BLaER1 (cell line): ENCODE measurements around the gene INHBE.

Experiments
- H3K27ac ChIP-seq: shearing (Covaris generic); formaldehyde crosslinking; 2 replicates; pipeline ENCODE4 v1.8.1; 2022
- H3K27me3 ChIP-seq: shearing (Covaris generic); formaldehyde crosslinking; 2 replicates; pipeline ENCODE4 v1.8.1; 2022
- H3K36me3 ChIP-seq: shearing (Covaris generic); formaldehyde crosslinking; 2 replicates; pipeline ENCODE4 v1.8.1; 2022
- H3K4me1 ChIP-seq: shearing (Covaris generic); formaldehyde crosslinking; 2 replicates; pipeline ENCODE4 v1.8.1; 2022
- H3K4me2 ChIP-seq: shearing (Covaris generic); formaldehyde crosslinking; 2 replicates; pipeline ENCODE4 v1.8.1; 2022
- H3K4me3 ChIP-seq: shearing (Covaris generic); formaldehyde crosslinking; 2 replicates; pipeline ENCODE4 v1.8.1; 2022
- H3K9ac ChIP-seq: shearing (Covaris generic); formaldehyde crosslinking; 2 replicates; pipeline ENCODE4 v1.8.1; 2022
- H3K9me3 ChIP-seq: shearing (Covaris generic); formaldehyde crosslinking; 2 replicates; pipeline ENCODE4 v1.8.1; 2022
- H4K20me1 ChIP-seq: shearing (Covaris generic); formaldehyde crosslinking; 2 replicates; pipeline ENCODE4 v1.8.1; 2022
- Cebpa-rat ChIP-seq: shearing (Covaris generic); IDR thresholded peaks from 2 replicates; pipeline ENCODE4 v1.8.1; 2022

The INHBE gene

DNA sequence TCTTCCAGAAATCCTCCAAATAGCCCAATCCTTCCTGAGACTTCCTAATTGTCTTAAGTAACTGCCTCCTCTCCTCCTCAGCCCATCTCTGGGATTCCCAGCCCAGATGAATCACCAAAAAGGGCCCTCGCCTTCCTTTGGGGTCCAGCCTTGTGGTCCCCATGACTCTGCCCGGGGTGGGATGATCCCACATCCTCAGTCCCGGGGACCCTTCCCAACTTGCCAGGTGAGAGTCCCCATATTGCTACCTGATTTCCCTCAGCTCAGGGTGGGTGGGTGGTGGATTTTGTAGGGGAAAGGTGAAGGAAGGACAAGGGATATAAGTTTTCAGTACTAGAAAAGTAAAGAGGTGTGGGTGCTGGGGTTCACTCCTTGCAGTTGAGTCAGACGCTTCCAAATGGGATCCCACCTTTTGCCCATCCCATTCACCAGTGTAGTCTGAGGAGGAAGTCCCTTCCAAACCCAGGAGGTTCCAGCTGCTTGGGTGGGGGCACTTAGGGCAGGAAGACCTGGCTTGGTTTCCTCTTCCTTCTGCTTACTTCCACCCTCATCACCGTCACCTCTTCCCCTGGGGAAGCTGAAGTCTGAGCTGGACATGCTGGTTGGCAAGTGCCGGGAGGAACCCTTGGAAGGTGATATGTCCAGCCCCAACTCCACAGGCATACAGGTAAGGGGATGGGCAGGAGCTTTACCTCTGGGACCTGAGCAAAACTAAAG, 10.1 kb downstream of the INHBE start:
- TF ChIP-seq Cebpa-rat, result no peak
- Histone ChIP-seq H3K4me2 (no peak overlapping the region), H3K4me1 (peaks cover 28% of the 10 kb centered on the region), H3K9me3 (no peaks in the 10 kb centered on the region), H3K4me3 (no peak overlapping the region), H4K20me1 (peaks cover 7% of the 10 kb centered on the region), H3K36me3 (peaks cover 12% of the 10 kb centered on the region; the same call in 1 of the 2 replicates), H3K9ac (no peak overlapping the region), H3K27me3 (peaks cover 18% of the 10 kb centered on the region), H3K27ac (no peak overlapping the region)

DNA sequence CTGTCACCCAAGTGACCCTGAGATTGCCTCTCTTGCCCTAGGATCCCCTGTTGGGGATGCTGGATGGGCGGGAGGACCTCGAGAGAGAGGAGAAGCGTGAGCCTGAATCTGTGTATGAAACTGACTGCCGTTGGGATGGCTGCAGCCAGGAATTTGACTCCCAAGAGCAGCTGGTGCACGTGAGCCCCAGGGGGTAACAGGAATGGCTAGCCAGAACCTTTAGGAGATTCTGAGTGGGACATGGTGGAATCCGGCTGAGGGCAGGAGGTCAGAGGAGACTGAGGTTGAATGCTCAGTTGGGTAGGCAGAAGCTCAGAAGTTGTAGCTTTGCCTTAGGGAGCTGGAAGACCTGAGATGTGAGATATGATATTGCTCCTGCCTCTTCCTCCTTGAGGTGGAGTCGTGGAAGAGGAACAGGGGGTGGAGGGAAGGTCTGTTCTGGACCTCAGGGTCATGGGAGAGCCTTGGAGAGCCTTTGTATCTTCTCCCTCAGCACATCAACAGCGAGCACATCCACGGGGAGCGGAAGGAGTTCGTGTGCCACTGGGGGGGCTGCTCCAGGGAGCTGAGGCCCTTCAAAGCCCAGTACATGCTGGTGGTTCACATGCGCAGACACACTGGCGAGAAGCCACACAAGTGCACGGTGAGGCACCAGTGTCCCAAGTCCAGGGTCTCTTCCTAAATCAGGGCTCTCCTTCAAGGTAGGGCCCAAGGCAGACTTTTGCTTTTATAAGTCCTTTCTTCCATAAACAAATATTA, 10.8 kb downstream of the INHBE start:
- H4K20me1 ChIP-seq, result peaks cover 4% of the 10 kb centered on the region
- no peak for TF ChIP-seq Cebpa-rat
- peaks cover 19% of the 10 kb centered on the region; the same call in 1 of the 2 replicates for H3K36me3 ChIP-seq
- no peak overlapping the region for H3K4me3 ChIP-seq
- H3K9ac ChIP-seq, result no peak overlapping the region
- H3K4me2 ChIP-seq, result no peak overlapping the region
- H3K4me1 ChIP-seq, result peaks cover 20% of the 10 kb centered on the region
- H3K9me3 ChIP-seq, result no peaks in the 10 kb centered on the region
- H3K27me3 ChIP-seq, result peaks cover 11% of the 10 kb centered on the region
- no peak overlapping the region for H3K27ac ChIP-seq

DNA sequence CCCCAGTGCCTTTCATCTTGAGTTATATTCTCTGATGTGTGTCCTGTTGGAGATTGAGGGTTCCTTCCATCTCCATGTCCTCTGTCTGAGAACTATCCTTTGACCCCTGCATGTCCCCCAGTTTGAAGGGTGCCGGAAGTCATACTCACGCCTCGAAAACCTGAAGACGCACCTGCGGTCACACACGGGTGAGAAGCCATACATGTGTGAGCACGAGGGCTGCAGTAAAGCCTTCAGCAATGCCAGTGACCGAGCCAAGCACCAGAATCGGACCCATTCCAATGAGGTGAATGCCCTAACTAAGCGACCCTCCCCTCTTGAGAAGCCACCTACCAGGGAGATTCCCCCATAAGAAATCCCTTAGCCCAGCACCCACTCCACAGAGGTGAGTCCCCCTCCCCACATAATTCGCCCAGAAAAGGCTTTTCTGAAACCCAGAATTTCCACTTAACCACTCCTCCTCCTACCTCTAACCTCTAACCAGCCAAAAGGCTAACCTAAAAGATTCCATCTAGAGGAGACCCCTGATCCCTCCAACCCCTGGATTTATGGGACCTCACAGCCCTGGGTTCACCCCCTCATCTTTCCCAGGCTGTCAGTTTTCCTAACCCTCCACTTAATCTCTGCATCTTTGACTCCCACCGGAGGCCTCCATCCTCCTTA, 12.2 kb downstream of the INHBE start:
- no peak for TF ChIP-seq Cebpa-rat
- Histone ChIP-seq H3K9ac (no peak overlapping the region), H3K36me3 (peaks cover 33% of the 10 kb centered on the region; the same call in 1 of the 2 replicates), H4K20me1 (no peaks in the 10 kb centered on the region), H3K4me1 (peaks cover 15% of the 10 kb centered on the region), H3K27me3 (no peaks in the 10 kb centered on the region), H3K4me2 (no peak overlapping the region), H3K9me3 (no peaks in the 10 kb centered on the region), H3K4me3 (no peak overlapping the region), H3K27ac (no peak overlapping the region)

DNA sequence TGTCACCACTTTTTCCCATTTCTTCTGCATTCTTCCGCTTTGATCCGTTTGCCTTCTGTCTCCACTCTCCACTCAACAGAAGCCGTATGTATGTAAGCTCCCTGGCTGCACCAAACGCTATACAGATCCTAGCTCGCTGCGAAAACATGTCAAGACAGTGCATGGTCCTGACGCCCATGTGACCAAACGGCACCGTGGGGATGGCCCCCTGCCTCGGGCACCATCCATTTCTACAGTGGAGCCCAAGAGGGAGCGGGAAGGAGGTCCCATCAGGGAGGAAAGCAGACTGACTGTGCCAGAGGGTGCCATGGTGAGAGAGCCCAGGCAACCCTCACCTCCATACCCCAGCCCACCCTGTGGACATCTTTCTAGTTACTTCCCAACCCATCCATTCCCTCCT, 12.8 kb downstream of the INHBE start:
- no peaks in the 10 kb centered on the region for H3K9me3 ChIP-seq
- no peak for TF ChIP-seq Cebpa-rat
- peaks cover 12% of the 10 kb centered on the region for H3K4me1 ChIP-seq
- no peak overlapping the region for H3K4me2 ChIP-seq
- H4K20me1 ChIP-seq, result no peaks in the 10 kb centered on the region
- peaks cover 39% of the 10 kb centered on the region; the same call in 1 of the 2 replicates for H3K36me3 ChIP-seq
- H3K9ac ChIP-seq, result no peak overlapping the region
- H3K27ac ChIP-seq, result no peak overlapping the region
- no peaks in the 10 kb centered on the region for H3K27me3 ChIP-seq
- no peak overlapping the region for H3K4me3 ChIP-seq

DNA sequence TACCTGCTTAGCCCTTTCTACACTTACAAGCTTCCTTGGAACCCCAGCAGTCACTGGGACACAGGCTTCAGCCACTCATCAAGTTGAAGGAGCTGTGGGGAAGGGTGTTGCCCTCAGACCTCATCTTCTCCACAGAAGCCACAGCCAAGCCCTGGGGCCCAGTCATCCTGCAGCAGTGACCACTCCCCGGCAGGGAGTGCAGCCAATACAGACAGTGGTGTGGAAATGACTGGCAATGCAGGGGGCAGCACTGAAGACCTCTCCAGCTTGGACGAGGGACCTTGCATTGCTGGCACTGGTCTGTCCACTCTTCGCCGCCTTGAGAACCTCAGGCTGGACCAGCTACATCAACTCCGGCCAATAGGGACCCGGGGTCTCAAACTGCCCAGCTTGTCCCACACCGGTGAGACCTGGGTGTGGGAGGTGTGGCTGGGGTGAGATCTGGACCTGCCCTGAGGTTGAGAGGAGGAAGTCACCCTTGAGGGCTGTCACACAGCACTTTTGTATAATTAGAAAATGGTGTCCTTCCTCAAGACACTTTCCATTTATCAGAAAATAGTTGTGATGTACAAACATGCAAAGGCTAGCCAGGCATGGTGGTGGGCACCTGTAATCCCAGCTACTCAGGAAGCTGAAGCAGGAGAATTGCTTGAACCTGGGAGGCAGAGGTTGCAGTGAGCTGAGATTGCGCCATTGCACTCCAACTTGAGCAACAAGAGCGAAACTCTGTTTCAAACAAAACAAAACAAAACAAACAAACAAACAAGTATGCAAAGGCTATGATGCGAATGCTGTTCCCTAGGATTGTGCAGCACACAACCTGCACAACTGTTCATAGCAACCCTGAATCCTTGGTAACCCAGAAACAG, 14.4 kb downstream of the INHBE start:
- Histone ChIP-seq H3K4me3 (no peak overlapping the region), H3K9me3 (no peaks in the 10 kb centered on the region), H3K27ac (no peak overlapping the region), H4K20me1 (no peaks in the 10 kb centered on the region), H3K36me3 (peaks cover 54% of the 10 kb centered on the region), H3K27me3 (no peaks in the 10 kb centered on the region), H3K4me1 (peaks cover 6% of the 10 kb centered on the region; the same call in 1 of the 2 replicates), H3K9ac (no peak overlapping the region), H3K4me2 (no peak overlapping the region)
- no peak for TF ChIP-seq Cebpa-rat

DNA sequence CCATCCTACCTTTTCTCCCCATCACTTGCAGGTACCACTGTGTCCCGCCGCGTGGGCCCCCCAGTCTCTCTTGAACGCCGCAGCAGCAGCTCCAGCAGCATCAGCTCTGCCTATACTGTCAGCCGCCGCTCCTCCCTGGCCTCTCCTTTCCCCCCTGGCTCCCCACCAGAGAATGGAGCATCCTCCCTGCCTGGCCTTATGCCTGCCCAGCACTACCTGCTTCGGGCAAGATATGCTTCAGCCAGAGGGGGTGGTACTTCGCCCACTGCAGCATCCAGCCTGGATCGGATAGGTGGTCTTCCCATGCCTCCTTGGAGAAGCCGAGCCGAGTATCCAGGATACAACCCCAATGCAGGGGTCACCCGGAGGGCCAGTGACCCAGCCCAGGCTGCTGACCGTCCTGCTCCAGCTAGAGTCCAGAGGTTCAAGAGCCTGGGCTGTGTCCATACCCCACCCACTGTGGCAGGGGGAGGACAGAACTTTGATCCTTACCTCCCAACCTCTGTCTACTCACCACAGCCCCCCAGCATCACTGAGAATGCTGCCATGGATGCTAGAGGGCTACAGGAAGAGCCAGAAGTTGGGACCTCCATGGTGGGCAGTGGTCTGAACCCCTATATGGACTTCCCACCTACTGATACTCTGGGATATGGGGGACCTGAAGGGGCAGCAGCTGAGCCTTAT, 15.3 kb downstream of the INHBE start:
- Histone ChIP-seq H3K4me1 (peaks cover 11% of the 10 kb centered on the region; the same call in 1 of the 2 replicates), H3K36me3 (peaks cover 63% of the 10 kb centered on the region), H3K27me3 (no peaks in the 10 kb centered on the region), H3K9ac (no peak overlapping the region), H3K4me3 (no peak overlapping the region), H3K4me2 (no peak overlapping the region), H3K9me3 (no peaks in the 10 kb centered on the region), H3K27ac (no peak overlapping the region), H4K20me1 (no peaks in the 10 kb centered on the region)
- TF ChIP-seq Cebpa-rat, result no peak

DNA sequence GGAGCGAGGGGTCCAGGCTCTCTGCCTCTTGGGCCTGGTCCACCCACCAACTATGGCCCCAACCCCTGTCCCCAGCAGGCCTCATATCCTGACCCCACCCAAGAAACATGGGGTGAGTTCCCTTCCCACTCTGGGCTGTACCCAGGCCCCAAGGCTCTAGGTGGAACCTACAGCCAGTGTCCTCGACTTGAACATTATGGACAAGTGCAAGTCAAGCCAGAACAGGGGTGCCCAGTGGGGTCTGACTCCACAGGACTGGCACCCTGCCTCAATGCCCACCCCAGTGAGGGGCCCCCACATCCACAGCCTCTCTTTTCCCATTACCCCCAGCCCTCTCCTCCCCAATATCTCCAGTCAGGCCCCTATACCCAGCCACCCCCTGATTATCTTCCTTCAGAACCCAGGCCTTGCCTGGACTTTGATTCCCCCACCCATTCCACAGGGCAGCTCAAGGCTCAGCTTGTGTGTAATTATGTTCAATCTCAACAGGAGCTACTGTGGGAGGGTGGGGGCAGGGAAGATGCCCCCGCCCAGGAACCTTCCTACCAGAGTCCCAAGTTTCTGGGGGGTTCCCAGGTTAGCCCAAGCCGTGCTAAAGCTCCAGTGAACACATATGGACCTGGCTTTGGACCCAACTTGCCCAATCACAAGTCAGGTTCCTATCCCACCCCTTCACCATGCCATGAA, 16.0 kb downstream of the INHBE start:
- Histone ChIP-seq H3K4me2 (no peak overlapping the region), H3K9ac (no peak overlapping the region), H3K27me3 (peaks cover 3% of the 10 kb centered on the region; the same call in 1 of the 2 replicates), H4K20me1 (no peaks in the 10 kb centered on the region), H3K4me1 (peaks cover 15% of the 10 kb centered on the region), H3K4me3 (no peak overlapping the region), H3K27ac (no peak overlapping the region), H3K36me3 (peaks cover 65% of the 10 kb centered on the region), H3K9me3 (no peaks in the 10 kb centered on the region)
- TF ChIP-seq Cebpa-rat, result no peak

DNA sequence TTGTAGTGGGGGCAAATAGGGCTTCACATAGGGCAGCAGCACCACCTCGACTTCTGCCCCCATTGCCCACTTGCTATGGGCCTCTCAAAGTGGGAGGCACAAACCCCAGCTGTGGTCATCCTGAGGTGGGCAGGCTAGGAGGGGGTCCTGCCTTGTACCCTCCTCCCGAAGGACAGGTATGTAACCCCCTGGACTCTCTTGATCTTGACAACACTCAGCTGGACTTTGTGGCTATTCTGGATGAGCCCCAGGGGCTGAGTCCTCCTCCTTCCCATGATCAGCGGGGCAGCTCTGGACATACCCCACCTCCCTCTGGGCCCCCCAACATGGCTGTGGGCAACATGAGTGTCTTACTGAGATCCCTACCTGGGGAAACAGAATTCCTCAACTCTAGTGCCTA, 16.6 kb downstream of the INHBE start:
- Histone ChIP-seq H3K27ac (no peak overlapping the region), H3K4me3 (no peak overlapping the region), H3K4me1 (peaks cover 20% of the 10 kb centered on the region), H3K27me3 (peaks cover 6% of the 10 kb centered on the region; the same call in 1 of the 2 replicates), H3K9ac (no peak overlapping the region), H3K4me2 (no peak overlapping the region), H3K36me3 (peaks cover 65% of the 10 kb centered on the region), H3K9me3 (no peaks in the 10 kb centered on the region), H4K20me1 (no peaks in the 10 kb centered on the region)
- no peak for TF ChIP-seq Cebpa-rat
